Tibial nerve (tissue), 4 donors: ENCODE data around the gene SNRK. TPM values are rescaled to one million over a fixed set of nuclear protein-coding genes. Genes with fewer than 3 reads are reported as not detected.
A peak's percentile ranks its signal among the peaks of the same experiment; 100 is the strongest.

Experiments
- DNase-seq, 2 donors: peaks; one replicate each; pipeline ENCODE4 v3.0.0-alpha.2; 2019; ENCODE audit warnings: low spot score in 2 of 2
- H3K27ac ChIP-seq, 4 donors: fragments of 200-600 bp; sonication (generic) in 3 of 4; one replicate each; pipeline ENCODE4 v1.5.1; 2017 to 2019; ENCODE audit warnings: mild to moderate bottlenecking in 1 of 4
- H3K27me3 ChIP-seq, 2 donors: fragments of 200-600 bp; sonication (generic) in 1 of 2; one replicate each; pipeline versions ENCODE4 v1.5.1 to v1.6.0; 2017 to 2019
- H3K36me3 ChIP-seq, 3 donors: fragments of 200-600 bp; sonication (generic); one replicate each; pipeline ENCODE4 v1.5.1; 2018 to 2019
- H3K4me1 ChIP-seq, 4 donors: fragments of 200-600 bp; sonication (generic) in 3 of 4; one replicate each; pipeline ENCODE4 v1.5.1; 2017 to 2019
- H3K4me3 ChIP-seq, 4 donors: fragments of 200-600 bp; sonication (generic) in 3 of 4; one replicate each; pipeline ENCODE4 v1.5.1; 2017 to 2019; ENCODE audit warnings: mild to moderate bottlenecking in 1 of 4, moderate library complexity in 1 of 4
- H3K9me3 ChIP-seq, 4 donors: fragments of 200-600 bp; sonication (generic) in 3 of 4; one replicate each; pipeline ENCODE4 v1.5.1; 2017 to 2019
- CTCF ChIP-seq, 5 experiments: fragments of 200-600 bp in 3 of 5; fragments of 450-650 bp in 2 of 5; sonication (generic) in 3 of 5; IDR thresholded peaks; one replicate each; pipeline ENCODE4 v1.5.1; 2016 to 2019; ENCODE audit warnings: antibody characterized with exemption in 5 of 5, mild to moderate bottlenecking in 3 of 5, moderate library complexity in 2 of 5
- EP300 ChIP-seq, 2 donors: sonication (generic); formaldehyde crosslinking; IDR thresholded peaks; one replicate each; pipeline ENCODE4 v1.6.1; 2017; ENCODE audit warnings: antibody characterized with exemption in 2 of 2, mild to moderate bottlenecking in 1 of 2
- POLR2A ChIP-seq, 2 donors: fragments of 450-650 bp; IDR thresholded peaks; one replicate each; pipeline ENCODE4 v1.6.1; 2017; ENCODE audit warnings: antibody characterized with exemption in 2 of 2, mild to moderate bottlenecking in 2 of 2, moderate library complexity in 2 of 2
- WGBS, 2 donors: methylation state at CpG; one replicate each; pipeline ENCODE4 v1.1.5; 2018; 5-methylcytosine and 5-hydroxymethylcytosine counted together
- total RNA-seq, 4 donors: library from RNA; depleted of rRNA; stranded (reverse); fragments of >200 nt; gene quantifications; one replicate each; pipeline ENCODE4 v1.1.0, GENCODE V29; 2016

Gene SNRK
- total RNA-seq, 4 donors from 2014 or later: 59.6 to 83.1 (median 73.7) TPM

GRCh38 chr3:43287500-43287873, 1.1 kb downstream of the SNRK start:
- Histone ChIP-seq H3K9me3 (no peaks in the 10 kb centered on the region), H3K4me3 (peak overlapping the region; percentile 43 to 73 (median 50)), H3K4me1 (peaks cover 0 to 59% (median 34%) of the 10 kb centered on the region in 4 donors), H3K36me3 (no peaks in the 10 kb centered on the region), H3K27ac (peak overlapping the region; percentile 66 to 94 (median 88)), H3K27me3 (no peaks in the 10 kb centered on the region)
- TF ChIP-seq CTCF (IDR thresholded peaks at IDR 0.05): no peak
- TF ChIP-seq POLR2A (IDR thresholded peaks at IDR 0.05): no peak
- TF ChIP-seq EP300 (IDR thresholded peaks at IDR 0.05): no peak
- no peak for DNase-seq
- 15% methylated on average over 3 of the region's 3 CpGs for WGBS, 2 donors

- peak overlapping the region; percentile 43 to 73 (median 50) for H3K4me3 ChIP-seq
- WGBS, 2 donors: 6 to 7% methylated on average over 2 of the region's 2 CpGs
Observed at GRCh38 chr3:43288366-43288765, 2.0 kb downstream of the SNRK start.

GRCh38 chr3:43288850-43289249, 2.5 kb downstream of the SNRK start:
- Histone ChIP-seq H3K27me3 (no peaks in the 10 kb centered on the region), H3K9me3 (no peaks in the 10 kb centered on the region), H3K27ac (peak overlapping the region; percentile 24 to 94 (median 88)), H3K4me1 (peaks cover 0 to 73% (median 36%) of the 10 kb centered on the region in 4 donors), H3K4me3 (peak overlapping the region; percentile 27 to 73 (median 46)), H3K36me3 (no peaks in the 10 kb centered on the region)
- 51 to 52% methylated on average over 2 of the region's 2 CpGs for WGBS, 2 donors
- TF ChIP-seq POLR2A (IDR thresholded peaks at IDR 0.05) (no peak), EP300 (IDR thresholded peaks at IDR 0.05) (no peak), CTCF (IDR thresholded peaks at IDR 0.05) (no peak)
- no peak for DNase-seq

More at GRCh38 chr3:43288366-43288765, 2.0 kb downstream of the SNRK start:
- DNase-seq: no peak
- Histone ChIP-seq H3K4me1 (peaks cover 0 to 68% (median 36%) of the 10 kb centered on the region in 4 donors), H3K9me3 (no peaks in the 10 kb centered on the region), H3K36me3 (no peaks in the 10 kb centered on the region), H3K27ac (peak overlapping the region; percentile 24 to 94 (median 88)), H3K27me3 (no peaks in the 10 kb centered on the region)
- TF ChIP-seq CTCF (IDR thresholded peaks at IDR 0.05) (no peak), POLR2A (IDR thresholded peaks at IDR 0.05) (no peak), EP300 (IDR thresholded peaks at IDR 0.05) (no peak)

- WGBS, 2 donors: 33 to 43% methylated on average over 2 of the region's 2 CpGs
- DNase-seq: no peak
- Histone ChIP-seq H3K9me3 (no peaks in the 10 kb centered on the region), H3K27ac (peak overlapping the region; percentile 24 to 94 (median 88)), H3K27me3 (no peaks in the 10 kb centered on the region), H3K36me3 (no peaks in the 10 kb centered on the region), H3K4me1 (peaks cover 0 to 78% (median 38%) of the 10 kb centered on the region in 4 donors), H3K4me3 (peak overlapping the region in 3 of 4 donors; percentile 27 to 73 (median 43))
- TF ChIP-seq CTCF (IDR thresholded peaks at IDR 0.05) (no peak), POLR2A (IDR thresholded peaks at IDR 0.05) (no peak), EP300 (IDR thresholded peaks at IDR 0.05) (no peak)
Observed at GRCh38 chr3:43289401-43289800, 3.1 kb downstream of the SNRK start.

- H3K27ac ChIP-seq: peak overlapping the region; percentile 24 to 94 (median 88)
- no peak for DNase-seq
- WGBS, 2 donors: 65 to 80% methylated on average over 5 of the region's 5 CpGs
Observed at GRCh38 chr3:43289841-43290470, 3.6 kb downstream of the SNRK start.

More at GRCh38 chr3:43289841-43290470, 3.6 kb downstream of the SNRK start:
- Histone ChIP-seq H3K4me3 (peak overlapping the region in 2 of 4 donors; percentile 43 to 73), H3K27me3 (no peaks in the 10 kb centered on the region), H3K4me1 (peaks cover 0 to 83% (median 42%) of the 10 kb centered on the region in 4 donors), H3K9me3 (no peaks in the 10 kb centered on the region), H3K36me3 (no peaks in the 10 kb centered on the region)
- TF ChIP-seq EP300 (IDR thresholded peaks at IDR 0.05): no peak
- TF ChIP-seq CTCF (IDR thresholded peaks at IDR 0.05): no peak
- no peak for TF ChIP-seq POLR2A (IDR thresholded peaks at IDR 0.05)
